Erythroblast (primary cell): ENCODE results near the gene MB21D2.

ENCODE experiments used
- GATA1 ChIP-seq: IDR thresholded peaks from 2 replicates; pipeline ENCODE4 v1.6.1; 2011; ENCODE audit warnings: low read depth, mild to moderate bottlenecking, control low read depth, low read length, moderate library complexity
- POLR2A ChIP-seq: IDR thresholded peaks from 2 replicates; pipeline ENCODE4 v1.6.1; 2011; ENCODE audit warnings: mild to moderate bottlenecking, low read length

DNA sequence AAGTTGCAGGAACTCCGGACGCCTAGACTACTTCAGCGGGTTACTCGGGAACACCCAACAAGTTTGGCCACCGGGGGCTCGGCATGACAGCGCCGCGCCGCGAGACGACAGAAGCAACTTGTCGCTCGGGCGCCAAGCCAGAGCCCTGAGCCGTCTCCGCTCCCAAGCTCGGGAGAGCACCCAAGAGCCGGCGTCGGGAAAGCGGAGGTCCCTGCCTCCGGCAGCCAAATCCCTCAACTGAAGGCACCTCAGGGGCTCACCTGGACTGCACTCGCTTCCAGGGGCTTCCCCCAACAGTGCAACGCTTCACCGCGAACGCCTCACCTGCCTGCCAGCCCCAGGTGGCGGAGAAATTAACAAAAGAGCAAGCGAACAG, 640 bp downstream of the MB21D2 start:
- TF ChIP-seq POLR2A (no peak), GATA1 (no peak)
